GM12873 (cell line): Measurements from ENCODE around the gene SLC6A6.

Source experiments
- TF ChIP-seq, protein P1 (sequence below): IDR thresholded peaks from 2 replicates; pipeline ENCODE4 v1.5.1; 2012; ENCODE audit warnings: low read depth, mild to moderate bottlenecking, moderate library complexity, low read length, control low read depth; ENCODE audit not compliant: insufficient read depth; ENCODE audit errors: missing control alignments

Gene SLC6A6

DNA sequence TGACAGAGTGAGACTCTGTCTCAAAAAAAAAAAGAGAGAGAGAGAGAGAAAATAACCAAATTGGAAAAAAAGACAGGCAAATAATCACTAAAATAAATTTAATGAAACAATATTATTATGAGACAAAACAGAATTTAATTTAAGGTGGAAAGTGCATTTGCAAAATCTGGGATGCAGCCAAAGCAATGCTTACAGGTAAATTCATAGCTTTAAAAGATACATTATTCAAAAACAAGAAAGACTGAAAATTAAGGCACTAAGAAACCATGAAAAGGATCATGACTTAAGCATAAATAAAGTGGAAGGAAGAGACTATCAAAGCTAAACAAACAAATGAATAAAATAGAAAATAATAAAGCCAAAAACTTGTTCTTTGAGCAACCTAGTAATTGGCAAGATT, 100.1 kb downstream of the SLC6A6 start:
- TF ChIP-seq, protein P1, sequence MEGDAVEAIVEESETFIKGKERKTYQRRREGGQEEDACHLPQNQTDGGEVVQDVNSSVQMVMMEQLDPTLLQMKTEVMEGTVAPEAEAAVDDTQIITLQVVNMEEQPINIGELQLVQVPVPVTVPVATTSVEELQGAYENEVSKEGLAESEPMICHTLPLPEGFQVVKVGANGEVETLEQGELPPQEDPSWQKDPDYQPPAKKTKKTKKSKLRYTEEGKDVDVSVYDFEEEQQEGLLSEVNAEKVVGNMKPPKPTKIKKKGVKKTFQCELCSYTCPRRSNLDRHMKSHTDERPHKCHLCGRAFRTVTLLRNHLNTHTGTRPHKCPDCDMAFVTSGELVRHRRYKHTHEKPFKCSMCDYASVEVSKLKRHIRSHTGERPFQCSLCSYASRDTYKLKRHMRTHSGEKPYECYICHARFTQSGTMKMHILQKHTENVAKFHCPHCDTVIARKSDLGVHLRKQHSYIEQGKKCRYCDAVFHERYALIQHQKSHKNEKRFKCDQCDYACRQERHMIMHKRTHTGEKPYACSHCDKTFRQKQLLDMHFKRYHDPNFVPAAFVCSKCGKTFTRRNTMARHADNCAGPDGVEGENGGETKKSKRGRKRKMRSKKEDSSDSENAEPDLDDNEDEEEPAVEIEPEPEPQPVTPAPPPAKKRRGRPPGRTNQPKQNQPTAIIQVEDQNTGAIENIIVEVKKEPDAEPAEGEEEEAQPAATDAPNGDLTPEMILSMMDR, result no peak

DNA sequence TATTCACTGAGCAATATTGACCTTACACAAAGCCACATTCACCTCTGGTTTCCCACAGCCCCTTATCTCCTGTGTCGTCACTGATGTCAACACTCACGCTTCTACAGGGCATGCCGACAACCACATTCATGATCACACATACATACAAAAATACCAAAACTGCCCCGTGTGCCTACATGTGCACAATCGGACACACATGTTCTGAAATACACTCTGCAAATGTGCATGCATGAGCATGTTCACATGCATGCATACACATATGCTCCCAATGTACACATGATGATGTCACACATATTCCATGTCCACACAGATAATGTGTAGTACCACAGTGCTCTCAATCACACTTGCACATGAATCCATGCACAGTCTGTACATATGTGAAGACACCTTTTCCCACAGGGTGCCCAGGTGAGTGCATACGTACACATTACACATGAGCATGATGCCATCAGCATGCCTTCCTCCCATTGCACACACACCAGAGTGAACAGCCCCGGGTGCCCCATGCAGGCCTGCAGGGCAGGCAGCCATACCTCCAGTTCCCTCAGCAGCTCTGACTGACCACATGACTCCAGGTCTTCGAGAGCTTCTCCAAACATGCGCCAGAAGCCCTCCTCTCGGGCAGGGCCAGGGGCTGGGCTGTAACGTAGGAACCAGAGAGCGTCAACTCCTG, 100.8 kb downstream of the SLC6A6 start:
- TF ChIP-seq, protein P1, result no peak

DNA sequence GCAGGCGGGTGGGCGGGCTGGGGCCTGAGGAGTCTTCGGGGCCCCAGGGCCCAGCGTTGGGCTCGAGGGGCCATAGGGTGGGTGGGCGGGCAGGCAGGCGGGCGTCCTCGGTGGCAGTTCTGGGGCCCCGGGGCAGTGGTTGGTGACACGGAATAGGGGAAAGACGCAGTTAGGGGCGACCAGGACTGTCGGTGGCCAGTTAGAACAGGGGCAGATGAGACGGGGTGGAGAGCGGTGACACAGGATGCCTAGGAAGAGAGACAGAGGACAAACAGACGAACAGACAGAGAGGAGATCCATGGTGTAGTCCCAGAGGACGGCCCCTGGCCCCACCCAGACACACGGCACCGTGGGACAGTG, 101.3 kb downstream of the SLC6A6 start:
- TF ChIP-seq, protein P1, result no peak

DNA sequence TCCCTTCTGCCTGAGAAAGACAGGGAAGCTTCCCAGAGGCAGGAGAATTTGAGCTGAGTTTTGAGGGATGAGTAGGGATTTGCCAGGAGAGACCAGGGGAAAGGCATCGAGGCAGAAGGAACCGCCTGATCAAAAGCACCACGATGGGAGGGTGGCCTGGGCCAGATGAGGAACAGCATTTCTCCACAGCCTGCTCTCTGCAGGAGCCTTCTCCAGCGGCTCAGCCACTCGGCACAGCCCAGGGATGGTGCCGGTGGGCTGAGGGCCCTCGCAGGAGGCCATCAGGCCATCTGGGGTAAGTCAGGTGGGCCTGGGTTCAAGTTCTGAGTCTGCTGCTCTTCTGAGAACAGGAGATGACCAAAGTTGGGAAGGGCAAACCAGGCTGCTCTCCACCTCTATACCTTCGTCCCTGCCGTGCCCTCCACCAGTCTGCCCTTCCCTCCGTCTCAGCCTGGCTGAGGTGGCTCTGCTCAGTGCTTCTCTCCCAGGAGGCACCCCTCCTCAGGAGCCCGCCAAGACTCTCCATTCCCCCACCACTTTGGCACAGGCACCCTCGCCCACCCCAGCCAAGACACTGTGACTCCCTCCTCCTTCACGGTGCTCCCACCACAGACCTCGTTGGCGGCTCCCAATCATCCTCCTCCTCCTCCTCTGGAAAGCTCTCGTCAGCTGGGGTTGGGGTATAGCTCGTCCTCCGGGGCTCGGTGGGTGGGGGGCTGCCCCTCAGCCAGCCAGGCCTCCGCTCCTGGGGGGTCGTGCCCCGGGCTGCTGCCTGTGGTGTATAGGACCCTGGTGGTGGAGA, 102.8 kb downstream of the SLC6A6 start:
- TF ChIP-seq, protein P1, result no peak

DNA sequence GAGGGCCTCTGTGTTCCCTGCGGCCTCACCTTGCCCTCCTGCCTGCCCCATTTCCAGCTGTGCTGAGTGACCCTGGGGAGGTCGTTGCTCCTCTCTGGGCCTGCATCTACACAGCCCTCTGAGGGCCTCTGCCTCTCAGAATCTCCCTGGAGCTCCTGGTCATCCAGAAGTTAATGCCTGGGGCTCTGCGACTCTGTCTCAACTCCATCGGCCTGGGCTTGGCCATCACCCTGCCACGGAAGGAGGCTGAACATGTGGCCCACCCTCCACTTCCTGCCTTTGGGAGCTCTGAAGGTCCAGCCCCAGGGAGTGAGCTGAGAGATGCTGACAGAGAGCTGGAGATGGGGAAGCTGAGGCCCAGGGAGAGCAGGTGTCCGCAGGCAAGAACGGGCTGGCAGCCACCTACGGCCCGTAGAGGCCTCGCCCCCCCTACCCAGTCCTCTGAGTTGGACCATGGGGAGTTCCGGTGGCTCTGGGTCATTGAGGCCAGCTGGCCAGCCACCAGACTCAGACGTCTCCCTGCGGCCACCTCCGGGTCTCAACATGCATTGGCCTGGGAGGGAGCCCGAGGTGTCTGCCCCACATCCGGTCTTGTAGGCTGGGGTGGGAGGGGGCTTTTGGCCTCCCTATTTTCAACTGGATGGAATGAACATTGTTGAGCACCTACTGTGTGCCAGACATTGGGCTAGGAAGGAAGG, 103.5 kb downstream of the SLC6A6 start:
- TF ChIP-seq, protein P1, result no peak

DNA sequence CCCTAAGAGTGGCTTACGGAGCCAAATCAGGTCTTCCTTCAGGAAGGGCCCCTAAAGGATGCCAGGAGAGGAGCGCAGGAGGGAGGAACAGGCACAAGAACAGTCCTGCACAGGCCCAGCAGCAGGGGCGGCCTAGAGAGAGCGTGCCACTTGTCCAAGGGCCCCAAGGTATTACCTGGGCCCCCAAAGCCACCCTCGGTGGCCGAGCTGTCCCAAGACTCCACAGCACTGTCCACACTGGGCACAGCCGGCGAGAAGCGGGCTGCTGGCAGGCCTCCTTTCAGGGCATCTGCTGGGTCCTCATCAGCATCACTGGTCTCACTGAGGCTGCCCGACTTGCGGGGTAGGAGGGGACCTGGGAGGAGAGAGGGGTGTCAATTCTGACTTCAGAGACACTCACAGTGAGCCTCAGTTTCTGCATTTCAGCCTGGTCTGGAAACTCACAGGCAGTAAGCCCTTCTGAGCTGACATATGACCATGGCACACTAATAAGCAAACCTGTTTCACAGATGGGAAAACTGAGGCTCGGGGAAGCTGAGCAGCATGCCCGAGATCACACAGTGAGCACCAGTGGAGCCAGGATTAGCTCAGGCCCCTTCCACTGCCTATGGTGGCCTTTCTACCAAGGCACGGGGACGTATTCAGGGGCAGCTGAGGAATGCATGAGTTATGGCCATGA, 104.4 kb downstream of the SLC6A6 start:
- TF ChIP-seq, protein P1, result no peak
